OCI-LY3 (cell line): ENCODE results near the gene EIF3A.

Experiments
- H2AFZ ChIP-seq: fragments of 200-600, 300-600 bp; shearing (Covaris generic); 2 replicates; pipeline ENCODE4 v1.6.0; 2014; ENCODE audit warnings: antibody characterized with exemption, low read depth, low read length
- H3K27ac ChIP-seq: fragments of 200-600, 300-600 bp; sonication (generic); 2 replicates; pipeline ENCODE4 v1.5.1; 2014; ENCODE audit warnings: mild to moderate bottlenecking, low read length, moderate library complexity, mixed read lengths
- H3K27me3 ChIP-seq: fragments of 200-600, 300-600 bp; sonication (generic); 2 replicates; pipeline ENCODE4 v1.6.1; 2014; ENCODE audit warnings: low read depth, low read length, mixed read lengths
- H3K36me3 ChIP-seq: fragments of 200-600, 300-600 bp; sonication (generic); replicated peaks from 2 replicates; pipeline ENCODE3; 2014; ENCODE audit warnings: low read depth, low read length, mixed read lengths
- H3K4me1 ChIP-seq: fragments of 300-600, 200-600 bp; sonication (generic); 2 replicates; pipeline ENCODE4 v1.6.1; 2014; ENCODE audit warnings: low read length, mixed read lengths
- H3K4me2 ChIP-seq: fragments of 200-600, 300-600 bp; sonication (generic); 2 replicates; pipeline ENCODE4 v1.6.1; 2014; ENCODE audit warnings: low read length, mixed read lengths
- H3K4me3 ChIP-seq: fragments of 300-600, 200-600 bp; sonication (generic); 2 replicates; pipeline ENCODE4 v1.5.1; 2014; ENCODE audit warnings: antibody characterized with exemption, mild to moderate bottlenecking, low read length, moderate library complexity
- H3K79me2 ChIP-seq: fragments of 300-600, 200-600 bp; shearing (Covaris generic); 2 replicates; pipeline ENCODE4 v1.6.1; 2014; ENCODE audit warnings: mild to moderate bottlenecking, low read length, mixed read lengths
- H3K9ac ChIP-seq: fragments of 300-600, 200-600 bp; shearing (Covaris generic); 2 replicates; pipeline ENCODE4 v1.6.0; 2014; ENCODE audit warnings: mild to moderate bottlenecking, low read length, moderate library complexity
- H3K9me3 ChIP-seq: fragments of 200-600, 300-600 bp; shearing (Covaris generic); 2 replicates; pipeline ENCODE4 v1.6.1; 2014; ENCODE audit warnings: low read length, mixed read lengths; ENCODE audit not compliant: insufficient read depth
- H4K20me1 ChIP-seq: fragments of 200-600, 300-600 bp; sonication (generic); 2 replicates; pipeline ENCODE4 v1.6.1; 2016; ENCODE audit warnings: low read length, mixed read lengths; ENCODE audit not compliant: insufficient read depth
- CTCF ChIP-seq: fragments of 200-600, 300-600 bp; sonication (generic); IDR thresholded peaks from 2 replicates; pipeline ENCODE4 v1.5.1; 2014; ENCODE audit warnings: antibody characterized with exemption, low read length, low read depth
- EZH2phosphoT487 ChIP-seq: fragments of 200-600 bp; shearing (Covaris generic); IDR thresholded peaks from 2 replicates; pipeline ENCODE4 v1.6.1; 2018; ENCODE audit warnings: antibody characterized with exemption, mixed run types, low read depth

The EIF3A gene

GRCh38 chr10:119080521-119081259 lies at the start of gene EIF3A:
Gene EIF3A, minus strand, starts transcription at chr10:119080817. Its CDS starts 141 bp downstream, at chr10:119080676.
- peak within 1 kb of the TSS; percentile 91 for H3K4me2 ChIP-seq
- H3K79me2 ChIP-seq, result peaks cover 58% of the 10 kb centered on the region
- peaks cover 20% of the 10 kb centered on the region for H3K36me3 ChIP-seq
- no peak for TF ChIP-seq CTCF
- TF ChIP-seq EZH2phosphoT487, result no peak
- peak within 1 kb of the TSS; percentile 99 for H3K9ac ChIP-seq
- H3K27ac ChIP-seq, result peak within 1 kb of the TSS; percentile 79
- H3K4me1 ChIP-seq, result peaks cover 25% of the 10 kb centered on the region
- H4K20me1 ChIP-seq, result peaks cover 34% of the 10 kb centered on the region
- peak within 1 kb of the TSS; percentile 82 for H2AFZ ChIP-seq
- no peaks in the 10 kb centered on the region for H3K9me3 ChIP-seq
- H3K27me3 ChIP-seq, result no peaks in the 10 kb centered on the region
- peak within 1 kb of the TSS; percentile 95 for H3K4me3 ChIP-seq

- no peak for TF ChIP-seq EZH2phosphoT487
- no peak for TF ChIP-seq CTCF
- Histone ChIP-seq H3K4me3 (no peak overlapping the region), H4K20me1 (no peaks in the 10 kb centered on the region)
Measured at GRCh38 chr10:119129721-119130120, 49.1 kb upstream of the EIF3A start.

GRCh38 chr10:119125942-119126341 lies 45.3 kb upstream of the EIF3A start:
- no peak overlapping the region for H3K4me2 ChIP-seq
- H3K9me3 ChIP-seq, result no peaks in the 10 kb centered on the region
- H3K9ac ChIP-seq, result no peak overlapping the region
- no peaks in the 10 kb centered on the region for H4K20me1 ChIP-seq
- TF ChIP-seq EZH2phosphoT487, result no peak
- TF ChIP-seq CTCF, result no peak
- 0 out of 2 replicates have a peak, but pooled peaks cover 3% of the 10 kb centered on the region for H3K4me1 ChIP-seq
- H2AFZ ChIP-seq, result no peak overlapping the region
- no peak overlapping the region for H3K27ac ChIP-seq
- peaks cover 8% of the 10 kb centered on the region for H3K36me3 ChIP-seq
- H3K4me3 ChIP-seq, result no peak overlapping the region
- no peaks in the 10 kb centered on the region for H3K27me3 ChIP-seq
- no peaks in the 10 kb centered on the region for H3K79me2 ChIP-seq

More at GRCh38 chr10:119129721-119130120, 49.1 kb upstream of the EIF3A start:
- Histone ChIP-seq H3K27ac (no peak overlapping the region), H3K27me3 (no peaks in the 10 kb centered on the region), H3K4me2 (no peak overlapping the region), H3K9me3 (no peaks in the 10 kb centered on the region), H3K79me2 (no peaks in the 10 kb centered on the region), H3K4me1 (peaks cover 11% of the 10 kb centered on the region), H3K36me3 (peaks cover 8% of the 10 kb centered on the region), H3K9ac (no peak overlapping the region), H2AFZ (no peak overlapping the region)

GRCh38 chr10:119120875-119121274 lies 40.3 kb upstream of the EIF3A start:
- H4K20me1 ChIP-seq, result no peaks in the 10 kb centered on the region
- H3K4me3 ChIP-seq, result no peak overlapping the region
- no peak overlapping the region for H3K27ac ChIP-seq
- peaks cover 1% of the 10 kb centered on the region for H3K36me3 ChIP-seq
- no peaks in the 10 kb centered on the region for H3K27me3 ChIP-seq
- no peak overlapping the region for H2AFZ ChIP-seq
- H3K9me3 ChIP-seq, result no peaks in the 10 kb centered on the region
- no peaks in the 10 kb centered on the region for H3K4me1 ChIP-seq
- H3K9ac ChIP-seq, result no peak overlapping the region
- TF ChIP-seq EZH2phosphoT487 (no peak), CTCF (no peak)
- H3K4me2 ChIP-seq, result no peak overlapping the region
- no peaks in the 10 kb centered on the region for H3K79me2 ChIP-seq
